Ovary (tissue), 9 donors: Measurements from ENCODE around the gene MTSS2. TPM values are rescaled to one million over a fixed set of nuclear protein-coding genes. Genes with fewer than 3 reads are reported as not detected.

Experiments
- DNase-seq, 5 donors: peaks; one replicate each; pipeline ENCODE4 v3.0.0-alpha.2; 2019 to 2020
- H3K27ac ChIP-seq, 2 donors: fragments of 200-600 bp; one replicate each; pipeline versions ENCODE4 v1.5.1 to v1.8.0; 2019 to 2022
- H3K27me3 ChIP-seq: fragments of 200-600 bp; one replicate; pipeline ENCODE4 v1.8.0; 2022
- H3K36me3 ChIP-seq: fragments of 200-600 bp; sonication (generic); one replicate; pipeline ENCODE4 v1.5.1; 2019
- H3K4me1 ChIP-seq: one replicate; pipeline ENCODE4 v1.8.1; 2013; ENCODE audit warnings: mild to moderate bottlenecking, moderate library complexity; ENCODE audit not compliant: insufficient read depth
- H3K4me3 ChIP-seq: fragments of 200-600 bp; sonication (generic); one replicate; pipeline ENCODE4 v1.5.1; 2017
- H3K9me3 ChIP-seq, 2 donors: fragments of 200-600 bp in 1 of 2; sonication (generic) in 1 of 2; one replicate each; pipeline versions ENCODE4 v1.5.1 to v1.8.1; 2013 to 2019; ENCODE audit warnings: mild to moderate bottlenecking in 1 of 2, moderate library complexity in 1 of 2
- CTCF ChIP-seq, 3 donors: fragments of 450-650 bp in 2 of 3; fragments of 200-600 bp in 1 of 3; IDR thresholded peaks; one replicate each; pipeline versions ENCODE4 v1.5.1 to v1.8.0; 2016 to 2022; ENCODE audit warnings: antibody characterized with exemption in 3 of 3, mild to moderate bottlenecking in 1 of 3
- EP300 ChIP-seq: sonication (generic); formaldehyde crosslinking; IDR thresholded peaks from one replicate; pipeline ENCODE4 v1.6.1; 2017; ENCODE audit warnings: antibody characterized with exemption
- POLR2A ChIP-seq: fragments of 450-650 bp; IDR thresholded peaks from one replicate; pipeline ENCODE4 v1.6.1; 2017; ENCODE audit warnings: antibody characterized with exemption, mild to moderate bottlenecking, moderate library complexity
- WGBS, 3 donors: extraction: QIAGEN DNeasy Blood & Tissue Kit in 1 of 3; methylation state at CpG; one replicate each; pipeline versions ENCODE4 v1.1.5 to v1.1.7; 2013 to 2017; 5-methylcytosine and 5-hydroxymethylcytosine counted together
- intact Hi-C, 4 donors: fragments of 100-400 bp; cut with DNase I; formaldehyde crosslinking; loops; one replicate each; pipeline versions ENCODE4 v1.11.0 to v1.15.1; 2022 to 2023
- polyA plus RNA-seq, 2 donors: library from polyadenylated mRNA; stranded (reverse); fragments of 200-250 nt in 1 of 2; fragments of 350-450 nt in 1 of 2; fragmentation: Illumina TruSeq in 1 of 2; extraction: RNeasy Lipid Tissue Mini Kit (QIAGEN cat#74804) in 1 of 2; gene quantifications; one replicate each; pipeline ENCODE4 v1.2.3, GENCODE V29; 2013 to 2014
- total RNA-seq, 7 donors: library from RNA; depleted of rRNA in 2 of 7; stranded (reverse); fragments of >200 nt in 2 of 7; fragmentation: NEBNext Ultra II Directional in 3 of 7; extraction: Animal tissue kit (Norgen Biotek cat#: 25700) in 3 of 7; gene quantifications; one replicate each; pipeline versions ENCODE4 v1.1.0 to v1.2.4, GENCODE V29; 2016 to 2023
- donor health status: DM: no; HTN: no; CAD: no; lungs with moderate emphysema.
- donor health status: DM: no; HTN: no; CAD: no.
- donor health status: Bipolar disorder and iron deficiency.
- donor health status: DM: yes; HTN: yes; CAD: no.
- donor health status: DM: no; HTN: no; CAD: no.
- donor health status: DM: yes; HTN: yes; CAD: no.

Gene MTSS2
- total and polyA plus RNA-seq, 9 donors = 8.4 to 93.5 (median 40.2) TPM

GRCh38 chr16:70713342-70713741 is 27.5 kb upstream of the MTSS2 start:
- DNase-seq = no peak
- Histone ChIP-seq H3K27me3 (no peaks in the 10 kb centered on the region), H3K27ac (no peak overlapping the region), H3K36me3 (no peaks in the 10 kb centered on the region), H3K9me3 (no peaks in the 10 kb centered on the region), H3K4me3 (no peak overlapping the region), H3K4me1 (peaks cover 24% of the 10 kb centered on the region)
- TF ChIP-seq CTCF (IDR thresholded peaks at IDR 0.05) (no peak), EP300 (no peak), POLR2A (no peak)
- WGBS, 3 donors = 72 to 79% (median 74%) methylated on average over 5 of the region's 5 CpGs
- intact Hi-C loops = no loop called here

- Histone ChIP-seq H3K4me1 (peaks cover 24% of the 10 kb centered on the region), H3K36me3 (no peaks in the 10 kb centered on the region), H3K27ac (no peak overlapping the region), H3K27me3 (no peaks in the 10 kb centered on the region), H3K9me3 (no peaks in the 10 kb centered on the region), H3K4me3 (no peak overlapping the region)
- TF ChIP-seq POLR2A (no peak), CTCF (IDR thresholded peaks at IDR 0.05) (no peak), EP300 (no peak)
- intact Hi-C loops = no loop called here
- 70 to 74% (median 73%) methylated on average over 12 of the region's 12 CpGs for WGBS, 3 donors
- DNase-seq = no peak
Observed at GRCh38 chr16:70712942-70713341, 27.1 kb upstream of the MTSS2 start.

- WGBS, 3 donors = 79 to 84% (median 80%) methylated on average over 11 of the region's 11 CpGs
- H3K27ac ChIP-seq = no peak overlapping the region
- TF ChIP-seq EP300 = no peak
- no peak for TF ChIP-seq CTCF (IDR thresholded peaks at IDR 0.05)
- TF ChIP-seq POLR2A = no peak
- H3K4me1 ChIP-seq = peaks cover 27% of the 10 kb centered on the region
- intact Hi-C loops = no loop called here
- H3K36me3 ChIP-seq = no peaks in the 10 kb centered on the region
- no peaks in the 10 kb centered on the region for H3K9me3 ChIP-seq
- no peak for DNase-seq
- no peaks in the 10 kb centered on the region for H3K27me3 ChIP-seq
- no peak overlapping the region for H3K4me3 ChIP-seq
Observed at GRCh38 chr16:70712359-70712758, 26.5 kb upstream of the MTSS2 start.

DNA sequence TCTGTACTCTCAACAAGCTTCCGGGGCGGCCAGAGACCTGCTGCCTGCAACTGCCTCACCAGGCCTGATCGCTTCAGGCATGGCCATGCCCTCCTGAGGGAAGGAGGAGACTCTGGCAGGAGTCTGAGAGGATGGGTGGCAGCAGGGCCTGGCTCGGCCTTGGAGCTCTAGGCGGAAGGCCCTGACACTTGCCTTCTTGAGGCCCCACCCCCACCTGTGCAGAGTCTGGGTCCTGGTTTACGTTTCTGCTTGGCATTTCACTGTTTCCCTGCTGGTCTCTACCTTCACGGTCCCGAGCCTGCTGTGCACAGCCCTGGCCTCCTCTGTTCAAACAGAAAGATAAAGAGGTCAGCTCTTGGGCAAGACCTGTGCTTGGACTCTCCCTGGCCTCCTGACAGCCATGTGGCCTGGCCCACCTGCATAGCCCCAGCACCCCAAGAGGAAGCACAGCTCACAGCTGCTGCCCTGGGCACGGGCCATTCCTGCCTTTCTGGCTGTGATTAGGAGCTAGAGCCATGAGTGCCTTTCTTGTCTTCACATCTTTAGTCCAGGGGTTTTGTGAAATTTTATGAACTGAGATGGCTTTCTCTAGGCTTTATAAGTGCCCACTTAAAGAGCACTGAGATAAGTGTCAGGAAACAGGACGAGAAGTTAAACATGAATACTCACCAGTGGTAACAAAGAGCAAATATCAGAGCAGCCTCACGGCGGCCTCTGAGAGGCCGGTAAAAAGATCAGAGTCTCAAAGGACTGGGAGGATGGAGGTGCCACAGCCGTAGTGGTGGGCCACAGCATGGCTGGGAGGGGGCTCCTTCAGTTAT is 25.6 kb upstream of the MTSS2 start:
- H3K27me3 ChIP-seq = no peaks in the 10 kb centered on the region
- H3K4me1 ChIP-seq = peaks cover 26% of the 10 kb centered on the region
- no peak overlapping the region for H3K27ac ChIP-seq
- intact Hi-C loops = no loop called here
- H3K9me3 ChIP-seq = no peaks in the 10 kb centered on the region
- no peak for DNase-seq
- TF ChIP-seq CTCF (IDR thresholded peaks at IDR 0.05) (no peak), EP300 (no peak), POLR2A (no peak)
- WGBS, 3 donors = 71 to 88% (median 80%) methylated on average over 14 of the region's 14 CpGs
- H3K36me3 ChIP-seq = no peaks in the 10 kb centered on the region
- H3K4me3 ChIP-seq = no peak overlapping the region
